CD4-positive, alpha-beta T cell treated with Interferon gamma for 1 hour (primary cell): ENCODE measurements around the gene MAK.
"Not testable (repeated sequence)": the region's sequence is repeated elsewhere in the genome, so short reads cannot be mapped to it uniquely, and the experiment has no call there.

Experiments used
- DNase-seq: peaks from one replicate; pipeline ENCODE4 v3.0.0-alpha.2; 2020

The MAK gene, protein sequence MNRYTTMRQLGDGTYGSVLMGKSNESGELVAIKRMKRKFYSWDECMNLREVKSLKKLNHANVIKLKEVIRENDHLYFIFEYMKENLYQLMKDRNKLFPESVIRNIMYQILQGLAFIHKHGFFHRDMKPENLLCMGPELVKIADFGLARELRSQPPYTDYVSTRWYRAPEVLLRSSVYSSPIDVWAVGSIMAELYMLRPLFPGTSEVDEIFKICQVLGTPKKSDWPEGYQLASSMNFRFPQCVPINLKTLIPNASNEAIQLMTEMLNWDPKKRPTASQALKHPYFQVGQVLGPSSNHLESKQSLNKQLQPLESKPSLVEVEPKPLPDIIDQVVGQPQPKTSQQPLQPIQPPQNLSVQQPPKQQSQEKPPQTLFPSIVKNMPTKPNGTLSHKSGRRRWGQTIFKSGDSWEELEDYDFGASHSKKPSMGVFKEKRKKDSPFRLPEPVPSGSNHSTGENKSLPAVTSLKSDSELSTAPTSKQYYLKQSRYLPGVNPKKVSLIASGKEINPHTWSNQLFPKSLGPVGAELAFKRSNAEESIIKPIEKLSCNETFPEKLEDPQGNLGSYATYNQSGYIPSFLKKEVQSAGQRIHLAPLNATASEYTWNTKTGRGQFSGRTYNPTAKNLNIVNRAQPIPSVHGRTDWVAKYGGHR

DNA sequence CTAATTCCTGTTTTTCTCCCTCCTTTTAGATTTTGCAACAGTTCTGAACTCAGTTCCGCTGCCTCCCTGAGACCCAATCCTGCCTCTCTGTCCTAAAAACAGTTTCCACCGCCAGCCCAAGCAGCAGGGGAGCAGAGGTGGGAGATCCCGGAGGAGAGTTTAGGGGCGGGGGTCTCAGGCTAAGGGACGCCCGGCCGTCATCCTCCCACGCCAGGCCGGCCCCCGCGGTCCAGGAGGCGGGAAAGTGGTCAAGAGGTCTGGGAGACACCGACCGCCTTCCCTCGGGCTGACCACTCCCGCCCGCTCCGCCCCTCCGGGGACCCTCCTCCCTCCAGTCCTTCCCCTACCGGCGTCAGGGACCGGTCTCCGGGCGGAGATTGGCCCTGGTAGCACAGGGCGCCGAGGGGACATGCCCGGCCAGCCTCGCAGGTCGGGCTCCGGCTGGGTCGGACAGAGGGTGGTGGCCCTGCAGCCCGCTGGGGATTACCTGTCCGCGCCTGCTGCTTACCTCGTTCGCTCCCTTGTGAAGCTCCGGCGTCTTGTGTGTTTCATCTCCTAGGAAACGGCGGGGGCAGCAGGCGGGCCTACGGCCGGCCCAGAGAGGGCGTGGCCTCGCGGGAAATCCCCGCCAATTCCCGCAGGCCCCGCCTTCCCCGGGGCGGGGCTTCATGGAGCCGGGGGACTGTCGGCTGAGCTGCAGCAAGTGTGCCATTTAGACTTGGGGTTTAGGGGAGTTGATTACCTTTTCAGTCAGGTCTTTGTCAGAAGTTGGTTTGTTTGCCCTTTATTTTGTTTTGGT lies at the start of gene MAK:
Gene MAK, minus strand, starts transcription at position 545 of the 799 bp plus-strand sequence. CDS start 7,891 bp downstream, outside the sequence.
- peak; percentile 93 for DNase-seq

DNA sequence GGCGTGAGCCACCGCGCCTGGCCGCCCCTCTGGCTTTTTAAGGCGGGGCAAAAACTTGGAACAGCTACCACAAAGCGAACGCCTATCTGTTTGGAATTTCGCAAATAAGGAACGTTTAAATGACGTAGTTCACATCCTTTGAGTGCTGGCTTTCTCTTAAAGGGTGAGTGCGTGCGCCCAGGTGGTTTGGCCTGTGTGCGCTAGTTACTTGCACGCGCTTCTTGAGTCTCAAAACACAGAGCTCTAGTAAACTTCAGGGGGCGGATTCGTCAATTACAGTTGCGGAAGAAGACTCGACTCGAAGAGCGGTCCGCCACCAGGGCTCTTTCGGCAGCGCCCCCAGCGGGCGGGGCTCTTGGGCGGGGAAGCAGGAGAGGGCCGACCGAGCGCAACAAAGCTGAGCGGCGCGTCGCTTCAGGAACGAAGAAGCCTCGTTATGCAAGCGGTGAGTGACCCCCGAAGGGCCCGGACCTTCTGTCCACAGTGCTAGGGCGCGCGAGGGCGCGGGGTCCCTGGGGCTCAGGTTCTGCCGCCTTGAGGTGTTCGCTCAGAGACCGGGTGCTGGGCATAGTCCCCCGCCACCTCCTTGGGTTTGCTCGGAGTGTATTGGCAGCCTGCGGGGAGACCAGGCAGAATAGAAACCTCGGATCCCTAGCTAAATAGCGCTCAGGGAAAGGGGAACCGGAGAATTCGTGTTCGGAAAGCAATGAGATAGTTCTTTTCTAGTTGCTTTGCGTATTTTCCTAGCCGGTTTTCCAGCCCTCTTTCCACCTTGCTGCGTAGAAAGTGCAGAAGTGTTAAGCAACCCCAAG lies 48.6 kb upstream of the MAK start, which contains the start of gene SYCP2L:
Gene SYCP2L, plus strand, starts transcription at position 362 of the 812 bp plus-strand sequence. Its CDS starts 75 bp downstream, at position 437.
- DNase-seq, result peak; percentile 27

DNA sequence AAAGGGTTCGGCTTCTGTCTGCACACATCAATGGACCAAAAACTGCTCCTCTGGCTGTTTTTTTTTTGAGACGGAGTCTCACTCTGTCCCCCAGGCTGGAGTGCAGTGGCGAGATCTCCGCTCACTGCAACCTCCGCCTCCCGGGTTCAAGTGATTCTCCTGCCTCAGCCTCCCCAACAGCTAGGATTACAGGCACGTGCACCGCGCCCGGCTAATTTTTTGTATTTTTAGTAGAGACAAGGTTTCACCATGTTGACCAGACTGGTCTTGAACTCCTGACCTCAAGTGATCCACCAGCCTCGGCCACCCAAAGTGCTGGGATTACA lies 48.0 kb upstream of the MAK start:
- DNase-seq, result not testable (repeated sequence)

DNA sequence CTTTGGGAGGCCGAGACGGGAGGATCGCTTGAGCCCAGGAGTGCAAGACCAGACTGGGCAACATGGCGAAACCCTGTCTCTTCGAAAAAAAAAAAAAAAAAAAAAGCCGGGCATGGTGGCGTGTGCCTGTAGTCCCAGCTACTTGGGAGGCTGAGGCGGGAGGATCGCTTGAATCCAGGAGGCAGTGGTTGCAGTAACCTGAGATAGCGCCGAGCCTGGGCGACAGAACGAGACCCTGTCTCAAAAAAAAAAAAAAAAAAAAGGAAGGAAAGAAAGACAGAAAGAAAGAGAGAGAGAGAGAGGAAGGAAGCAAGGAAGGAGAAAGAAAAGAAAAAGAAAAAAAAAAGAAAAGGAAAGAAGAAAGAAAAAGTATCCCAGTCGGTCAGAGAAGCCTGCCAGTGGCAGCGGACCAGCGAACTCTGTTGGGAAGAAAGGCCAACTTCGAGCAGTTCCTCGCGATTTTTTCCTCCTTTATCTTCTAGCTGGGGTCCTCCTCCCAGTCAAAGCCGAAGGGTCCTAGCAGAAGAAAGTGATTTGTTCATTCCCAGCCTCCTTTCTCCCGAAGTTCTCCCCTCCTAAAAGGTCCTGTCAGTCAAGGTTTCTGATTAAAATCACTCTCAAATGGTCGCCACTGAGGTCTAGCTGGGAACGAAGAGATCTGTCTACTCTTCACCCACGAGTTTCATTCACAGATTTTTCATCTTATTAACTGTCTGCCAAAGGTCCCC lies 46.1 kb upstream of the MAK start:
- DNase-seq, result no peak

DNA sequence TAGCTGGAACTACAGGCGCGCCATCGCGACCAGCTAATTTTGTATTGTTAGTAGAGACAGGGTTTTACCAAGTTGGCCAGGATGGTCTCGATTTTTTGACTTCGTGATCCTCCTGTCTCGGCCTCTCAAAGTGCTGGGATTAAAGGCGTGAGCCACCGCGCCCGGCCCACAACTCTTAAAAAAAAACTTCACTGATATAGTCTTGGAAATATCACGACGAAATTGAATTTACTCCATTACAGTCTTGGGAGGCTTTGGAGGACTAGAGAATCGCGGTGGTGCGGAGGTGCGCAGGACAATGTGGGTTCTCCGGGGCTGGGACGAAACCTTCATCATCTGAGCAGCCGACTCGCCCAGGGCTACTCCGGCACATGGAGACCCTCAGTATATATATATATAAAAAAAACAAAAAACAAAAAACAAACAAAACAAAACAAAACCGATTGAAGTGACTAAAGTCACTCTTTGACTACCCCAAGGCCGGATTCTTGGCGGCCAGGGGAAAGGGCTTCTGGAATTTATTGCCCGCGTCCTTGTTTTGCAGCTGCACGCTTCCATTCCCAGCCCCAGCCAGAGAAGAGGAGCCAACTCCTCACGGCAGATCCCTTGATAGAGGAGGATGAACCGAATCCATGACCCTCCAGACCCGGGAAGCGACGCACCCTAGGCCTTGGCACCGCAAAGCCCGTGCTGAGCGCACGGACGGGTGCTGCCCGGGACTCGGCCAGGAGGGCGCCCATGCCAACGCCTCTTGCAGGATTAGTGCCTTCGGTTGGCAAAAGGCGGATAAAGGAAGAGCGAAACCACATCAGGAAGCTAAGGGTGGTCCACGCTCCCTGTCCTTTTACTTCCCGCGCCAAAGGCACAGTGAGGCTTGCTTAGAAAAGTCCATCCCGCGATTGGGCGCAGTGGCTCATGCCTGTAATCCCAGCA lies 45.2 kb upstream of the MAK start:
- no peak for DNase-seq

DNA sequence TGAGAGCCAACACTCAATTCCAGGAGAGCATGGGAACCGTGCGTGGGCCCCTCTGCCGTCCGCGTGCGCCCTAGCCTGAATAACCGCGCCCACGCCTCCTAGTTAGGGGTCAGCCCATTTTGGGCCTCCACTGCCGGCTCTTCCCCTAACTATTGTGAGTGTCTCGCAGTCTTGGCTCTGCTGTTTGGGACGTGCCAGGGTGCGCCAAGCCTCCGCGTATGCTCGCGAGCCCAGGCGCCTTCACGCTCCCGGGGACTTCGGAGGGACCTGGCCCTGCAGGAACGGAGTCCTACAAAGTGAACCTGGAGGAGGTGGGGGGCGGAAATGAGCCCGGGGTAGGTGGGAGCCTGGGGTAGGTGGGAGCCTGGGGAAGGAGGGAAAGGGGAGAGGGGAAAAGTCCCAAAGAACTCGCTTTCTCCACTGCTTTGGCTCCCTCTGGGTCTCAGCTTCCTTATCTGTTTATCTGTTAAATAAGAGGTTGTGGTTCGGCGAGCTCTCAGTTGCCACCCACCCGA lies 44.4 kb upstream of the MAK start:
- no peak for DNase-seq

DNA sequence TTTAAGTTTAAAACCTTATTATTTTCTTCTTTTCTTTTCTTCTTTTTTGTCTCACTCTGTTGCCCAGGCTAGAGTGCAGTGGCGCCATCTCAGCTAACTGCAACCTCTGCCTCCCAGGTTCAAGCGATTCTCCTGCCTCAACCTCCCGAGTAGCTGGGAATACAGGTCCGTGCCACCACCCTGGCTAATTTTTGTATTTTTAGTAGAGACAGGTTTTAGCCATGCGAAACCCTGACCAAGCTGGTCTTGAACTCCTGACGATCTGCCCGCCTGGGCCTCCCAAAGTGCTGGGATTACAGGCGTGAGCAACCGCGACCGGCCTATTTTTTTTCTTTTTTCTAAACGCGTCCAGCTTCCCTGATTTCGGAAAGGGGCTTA lies 43.9 kb upstream of the MAK start:
- not testable (repeated sequence) for DNase-seq

DNA sequence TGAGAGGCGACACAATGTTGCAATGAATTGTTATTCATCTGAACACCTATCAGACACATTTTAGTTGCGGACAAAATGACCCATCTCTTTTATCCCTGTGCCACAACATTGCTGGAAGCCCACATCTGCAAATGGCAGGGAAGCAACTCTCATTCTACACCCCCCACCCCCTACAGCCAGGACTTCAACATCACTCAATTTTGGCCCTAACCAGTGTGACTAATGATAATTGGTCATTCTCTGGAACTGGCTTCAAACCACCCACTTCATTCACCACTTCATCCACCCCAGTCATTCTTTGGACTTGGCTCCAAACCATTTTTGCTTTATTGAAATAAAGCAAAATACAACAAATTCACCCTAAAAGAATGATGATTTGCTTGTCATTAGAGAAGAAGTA lies 42.0 kb upstream of the MAK start:
- DNase-seq, result no peak

DNA sequence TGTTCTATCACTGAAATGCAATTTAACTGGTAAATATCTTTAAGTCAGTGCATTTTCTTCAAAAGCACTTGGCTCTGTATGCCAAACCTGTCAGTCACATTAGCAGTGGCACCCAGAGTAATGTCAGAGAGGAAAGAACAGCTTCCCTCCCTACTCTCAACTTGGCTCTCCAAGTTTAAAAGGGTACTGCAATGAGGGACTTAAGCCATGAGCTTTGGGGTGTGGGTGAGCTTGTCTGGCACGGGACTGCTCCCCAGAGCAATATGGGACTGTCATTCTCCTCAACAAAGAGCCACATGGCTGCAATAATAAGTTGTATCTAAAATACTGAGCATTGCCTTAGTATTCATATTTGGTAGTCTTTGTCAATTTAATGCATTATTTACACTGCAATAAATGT lies 39.5 kb upstream of the MAK start:
- no peak for DNase-seq

DNA sequence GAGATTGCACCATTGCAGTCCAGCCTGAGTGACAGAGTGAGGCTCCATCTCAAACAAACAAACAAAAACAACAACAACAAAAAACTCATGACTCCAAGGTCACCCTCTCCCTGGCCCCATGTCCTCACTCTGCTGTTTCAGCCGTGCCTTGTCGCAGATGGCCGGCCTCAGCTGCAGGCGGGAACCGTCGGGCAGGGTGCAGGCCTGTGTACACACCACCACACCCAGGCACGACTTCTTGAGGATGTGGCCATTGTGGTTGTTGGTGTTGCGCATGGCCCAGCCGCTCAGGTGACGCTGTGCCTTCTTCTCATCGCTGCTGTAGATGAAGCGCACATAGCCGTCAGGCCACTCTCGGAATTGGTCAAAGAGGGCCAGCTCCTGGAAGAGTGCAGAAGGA lies 38.7 kb upstream of the MAK start:
- no peak for DNase-seq

DNA sequence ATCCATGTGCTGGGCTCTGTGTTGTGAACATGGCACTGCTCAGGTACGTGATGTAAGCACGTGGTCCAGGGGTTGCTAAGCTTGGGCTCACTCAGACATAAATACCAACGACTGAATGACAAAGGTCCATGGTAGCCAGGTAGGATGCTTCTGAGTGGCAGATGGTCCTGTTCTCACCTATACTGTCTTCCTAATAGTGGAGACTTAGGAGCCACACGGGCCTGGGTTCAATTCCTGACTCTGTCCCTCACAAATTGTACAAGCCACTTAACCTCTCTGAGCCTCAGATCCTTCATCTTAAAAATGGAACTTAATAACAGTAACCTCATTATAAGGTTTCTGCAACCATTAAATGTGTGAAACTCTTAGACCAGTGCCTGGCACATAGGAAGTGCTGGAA lies 36.7 kb upstream of the MAK start:
- no peak for DNase-seq

DNA sequence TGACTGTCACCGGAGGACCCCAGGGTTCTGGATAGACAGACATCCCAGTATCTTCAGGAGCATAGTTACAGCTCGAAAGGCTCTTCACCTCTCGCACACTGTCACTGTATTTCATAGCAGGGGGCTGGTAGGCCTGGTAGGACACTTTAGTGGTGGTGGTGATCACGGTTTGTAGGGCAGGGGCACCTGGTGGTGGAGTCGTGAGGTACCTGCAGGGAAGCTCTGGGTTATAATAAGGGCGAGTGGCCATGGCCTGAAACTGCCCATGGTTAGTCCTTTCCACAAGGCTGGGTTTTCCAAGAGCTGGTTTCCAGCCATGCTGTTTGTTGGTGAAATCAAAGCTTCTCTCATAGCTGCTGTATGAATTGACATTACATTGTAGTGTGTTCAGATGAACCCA lies 35.9 kb upstream of the MAK start:
- no peak for DNase-seq

DNA sequence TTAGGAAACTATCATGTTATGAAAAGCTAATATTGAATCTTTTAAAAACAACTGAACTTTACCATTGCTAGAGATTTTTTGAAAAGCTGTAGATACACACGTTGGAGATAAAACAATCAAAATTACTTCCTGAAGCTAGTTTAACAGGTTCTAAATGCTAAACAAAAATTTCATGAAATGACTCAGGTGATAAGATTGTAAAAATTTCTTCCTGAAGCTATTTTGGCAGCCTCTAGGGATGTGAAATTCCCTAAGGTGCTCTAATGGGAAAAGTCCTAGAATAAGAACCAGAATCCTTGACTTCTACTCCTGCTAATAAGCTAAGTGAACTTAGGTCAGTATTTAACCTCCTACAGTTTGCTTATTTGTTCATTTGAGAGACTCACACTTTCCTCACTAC lies 35.0 kb upstream of the MAK start:
- no peak for DNase-seq

DNA sequence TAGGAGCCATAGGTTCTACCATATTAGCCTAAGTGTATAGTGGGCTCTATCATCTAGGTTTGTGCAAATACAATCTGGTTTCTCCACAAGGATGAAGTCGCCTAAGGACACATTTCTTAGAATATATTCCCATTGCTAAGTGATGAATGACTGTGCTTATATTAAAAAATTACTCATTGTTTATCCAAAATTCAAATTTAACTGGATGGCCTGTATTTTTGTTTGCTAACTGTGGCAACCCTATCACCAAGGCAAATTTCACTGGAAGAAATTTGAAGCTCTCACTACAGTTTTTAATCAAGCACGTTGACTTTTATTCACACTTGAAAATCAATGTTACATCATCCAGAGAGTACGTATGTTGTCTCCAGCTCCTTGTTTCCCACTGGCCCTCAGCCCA lies 29.6 kb upstream of the MAK start:
- no peak for DNase-seq

DNA sequence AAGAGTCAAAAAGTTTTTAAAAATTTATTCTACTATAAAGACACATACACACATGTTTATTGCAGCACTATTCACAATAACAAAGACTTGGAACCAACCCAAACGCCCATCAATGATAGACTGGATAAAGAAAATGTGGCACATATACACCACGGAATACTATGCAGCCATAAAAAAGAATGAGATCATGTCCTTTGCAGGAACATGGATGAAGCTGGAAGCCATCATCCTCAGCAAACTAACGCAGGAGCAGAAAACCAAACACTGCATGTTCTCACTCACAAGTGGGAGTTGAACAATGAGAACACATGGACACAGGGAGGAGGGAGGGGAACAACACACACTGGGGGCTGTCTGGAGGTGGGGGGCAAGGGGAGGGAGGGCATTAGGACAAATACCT lies 28.4 kb upstream of the MAK start:
- DNase-seq, result not testable (repeated sequence)

DNA sequence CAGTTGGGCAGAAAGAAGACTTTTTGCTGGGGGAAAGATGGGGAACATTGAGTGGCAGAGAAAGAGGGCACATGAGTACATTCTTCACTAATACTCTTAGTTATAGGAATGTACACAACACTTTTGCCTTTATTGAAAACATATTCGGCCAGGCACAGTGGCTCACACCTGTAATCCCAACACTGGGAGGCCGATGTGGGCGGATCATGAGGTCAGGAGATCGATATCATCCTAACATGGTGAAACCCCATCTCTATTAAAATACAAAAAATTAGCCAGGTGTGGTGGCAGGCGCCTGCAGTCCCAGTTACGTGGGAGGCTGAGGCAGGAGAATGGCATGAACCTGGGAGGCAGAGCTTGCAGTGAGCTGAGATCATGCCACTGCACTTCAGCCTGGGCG lies 24.7 kb upstream of the MAK start:
- not testable (repeated sequence) for DNase-seq

DNA sequence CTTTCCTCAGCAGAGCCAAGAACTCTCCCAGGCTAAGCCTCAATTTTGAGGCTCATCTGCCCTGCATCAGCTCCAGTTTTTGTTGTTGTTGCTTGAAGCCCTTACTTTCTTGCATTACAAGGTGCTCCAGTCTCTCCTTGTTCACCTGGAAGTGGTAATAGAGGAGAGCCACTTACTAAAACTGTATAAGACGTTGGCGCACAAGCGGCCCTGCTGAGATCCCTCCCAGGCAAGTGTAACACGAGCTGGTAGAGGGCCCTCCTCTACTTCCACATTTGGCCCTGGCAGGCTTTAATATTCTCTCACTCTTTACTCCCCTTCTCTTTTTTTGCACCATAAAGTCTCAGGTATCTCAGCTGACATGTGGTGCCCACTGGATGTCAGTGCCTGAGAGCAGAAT lies 24.0 kb upstream of the MAK start:
- no peak for DNase-seq

DNA sequence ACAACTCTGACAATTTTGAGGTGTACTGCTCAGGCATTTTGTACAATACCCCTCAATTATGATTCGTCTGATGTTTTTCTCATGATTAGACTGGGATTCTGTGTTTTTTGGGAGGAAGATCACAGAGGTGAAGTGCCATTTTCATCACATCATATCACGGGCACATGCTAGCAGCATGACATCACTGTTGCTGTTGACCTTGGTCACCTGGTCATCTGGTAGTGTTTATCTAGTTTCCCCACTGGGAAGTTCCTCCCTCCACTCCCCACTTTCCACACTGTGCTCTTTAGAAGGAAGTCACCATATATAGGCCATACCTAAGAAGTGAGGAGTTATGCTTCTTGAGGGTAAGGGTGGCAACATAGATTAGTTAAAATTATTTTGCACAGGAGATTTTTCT lies 22.7 kb upstream of the MAK start:
- DNase-seq, result no peak

DNA sequence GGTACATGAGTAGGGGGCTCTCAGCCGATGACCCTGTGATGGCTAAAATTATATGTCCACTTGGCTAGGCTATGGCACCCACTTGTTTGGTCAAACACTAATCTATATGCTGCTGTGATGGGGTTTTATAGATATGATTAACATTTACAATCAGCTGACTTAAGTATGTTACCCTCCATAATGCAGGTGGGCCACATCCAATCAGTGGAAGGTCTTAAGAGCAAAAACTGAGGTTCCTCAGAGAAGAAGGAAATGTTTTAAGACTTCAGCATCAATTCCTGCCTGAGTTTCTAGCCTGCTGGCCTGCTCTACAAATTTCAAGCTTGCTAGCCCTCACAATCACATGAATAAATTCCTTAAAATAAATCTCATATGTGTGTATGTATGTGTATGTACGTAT lies 18.9 kb upstream of the MAK start:
- no peak for DNase-seq

DNA sequence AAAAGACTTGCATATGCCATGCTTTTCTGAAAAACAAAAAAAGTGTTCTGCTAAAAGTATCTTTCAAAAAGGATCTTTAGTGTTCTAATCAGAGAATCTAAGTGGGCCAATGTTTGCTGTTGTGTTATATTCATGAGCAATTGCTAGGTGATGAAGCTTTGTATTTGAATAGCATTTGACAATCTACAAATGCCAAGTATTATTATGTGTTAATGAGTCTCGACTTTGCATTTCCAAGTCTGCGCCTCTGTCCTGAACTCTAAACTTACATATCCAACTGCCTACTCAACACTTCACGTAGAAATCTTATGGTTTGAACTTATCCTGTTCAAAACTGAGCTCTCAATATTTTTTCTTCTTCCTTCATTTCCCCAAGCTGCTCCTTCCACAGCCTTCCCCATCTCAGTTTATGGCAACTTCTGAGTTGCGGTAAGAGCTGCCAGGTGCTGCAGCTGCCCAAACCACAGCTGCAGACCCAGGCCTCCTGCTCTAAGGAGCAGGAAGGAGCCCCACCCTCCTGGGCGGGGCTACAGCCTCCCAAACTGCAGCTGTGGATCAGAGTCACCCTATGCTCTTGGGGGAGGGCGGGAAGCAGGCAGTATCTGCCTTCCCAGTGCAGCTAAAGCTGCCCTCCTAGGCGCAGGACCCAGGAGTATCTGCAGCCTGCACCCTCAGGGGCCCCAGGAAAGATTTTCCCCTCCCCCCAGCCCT lies 16.7 kb upstream of the MAK start:
- no peak for DNase-seq
